Pancreas (tissue), 10 donors: ENCODE data around the gene IL1RAPL2. TPM values are rescaled to one million over a fixed set of nuclear protein-coding genes. Genes with fewer than 3 reads are reported as not detected.

Experiments
- ATAC-seq, 4 donors: fragments of 200-7000 bp; cut with Tn5 transposase; one replicate each; pipeline versions ENCODE4 v1.8.0 to v1.9.1; 2020; ENCODE audit warnings: mild to moderate bottlenecking in 4 of 4, moderate library complexity in 4 of 4
- DNase-seq, 6 donors: peaks; one replicate each; pipeline ENCODE4 v3.0.0-alpha.2; 2020
- FAIRE-seq: peaks from 2 replicates; lab custom pipeline; 2012; peaks lifted over from hg19 to GRCh38; lab: Jason Lieb, UNC
- H3K27ac ChIP-seq, 4 donors: fragments of 200-600 bp; sonication (generic); 1 replicate in 3 of 4; 2 replicates in 1 of 4; pipeline versions ENCODE4 v1.5.0 to v1.8.0; 2020
- H3K27me3 ChIP-seq, 4 donors: fragments of 200-600 bp; one replicate each; pipeline ENCODE4 v1.8.0; 2021
- H3K36me3 ChIP-seq, 3 donors: fragments of 200-600 bp; sonication (generic) in 1 of 3; one replicate each; pipeline versions ENCODE4 v1.5.0 to v1.8.0; 2020 to 2021
- H3K4me1 ChIP-seq, 3 donors: fragments of 200-600 bp; one replicate each; pipeline ENCODE4 v1.8.0; 2021
- H3K4me3 ChIP-seq, 4 donors: fragments of 200-600 bp; sonication (generic) in 2 of 4; one replicate each; pipeline versions ENCODE4 v1.5.0 to v1.8.0; 2020 to 2021
- H3K9me3 ChIP-seq, 4 donors: fragments of 200-600 bp; one replicate each; pipeline ENCODE4 v1.8.0; 2021
- WGBS, 2 donors: extraction: QIAGEN DNeasy Blood & Tissue Kit; methylation state at CpG; one replicate each; pipeline ENCODE4 v1.1.7; 2013; 5-methylcytosine and 5-hydroxymethylcytosine counted together
- intact Hi-C, 3 donors: fragments of 100-400 bp; cut with DNase I; formaldehyde crosslinking; loops; one replicate each; pipeline versions ENCODE4 v1.11.1 to v1.14.2; 2022
- polyA plus RNA-seq, 2 donors: library from polyadenylated mRNA; stranded (reverse); fragments of 200-250 nt; gene quantifications; one replicate each; pipeline ENCODE4 v1.2.3, GENCODE V29; 2013
- total RNA-seq, 6 donors: library from RNA; stranded (reverse); fragmentation: NEBNext Ultra II Directional in 4 of 6; extraction: Animal tissue kit (Norgen Biotek cat#: 25700) in 4 of 6; gene quantifications; one replicate each; pipeline versions ENCODE4 v1.2.1 to v1.2.4, GENCODE V29; 2021 to 2023
- TF ChIP-seq, protein P1 (sequence below), 4 donors: fragments of 200-600 bp; sonication (generic) in 3 of 4; IDR thresholded peaks; one replicate each; pipeline versions ENCODE4 v1.5.0 to v1.8.0; 2021; ENCODE audit warnings: antibody characterized with exemption in 4 of 4
- donor health status: healthy with polysubstance abuse.
- donor health status: DM: no; HTN: no; CAD: no; lungs with moderate emphysema.
- donor health status: DM: no; HTN: no; CAD: no.
- donor health status: control.
- donor health status: control.
- donor health status: Bipolar disorder and iron deficiency.
- donor health status: DM: yes; HTN: yes; CAD: no.
- donor health status: DM: no; HTN: no; CAD: no.
- donor health status: DM: no; HTN: no; CAD: no.
- donor health status: DM: yes; HTN: yes; CAD: no.

The IL1RAPL2 gene
- total and polyA plus RNA-seq, 8 donors = 0.09 TPM; not detected in 7

DNA sequence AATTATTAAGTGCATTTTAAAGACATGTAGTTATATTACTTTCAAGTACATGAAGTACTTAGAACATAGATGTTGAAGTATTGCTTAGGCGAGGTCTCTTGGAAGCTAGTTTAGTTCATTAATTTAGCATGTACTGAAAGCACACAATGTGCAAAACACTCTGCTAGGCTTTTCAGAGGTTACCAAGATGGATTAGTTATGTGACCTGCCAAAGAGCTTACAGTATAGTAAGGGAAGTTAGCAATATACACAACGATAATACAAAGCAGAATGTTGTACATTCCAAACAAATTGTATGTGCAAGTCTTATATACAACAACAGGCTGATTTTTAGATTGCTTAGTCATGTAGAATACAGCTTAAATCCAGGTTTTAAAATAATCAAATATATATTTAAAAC lies 1137.9 kb downstream of the IL1RAPL2 start:
- peaks cover 0 to 14% (median 2%) of the 10 kb centered on the region in 4 donors for H3K27me3 ChIP-seq
- no peaks in the 10 kb centered on the region for H3K9me3 ChIP-seq
- no peak for DNase-seq
- H3K36me3 ChIP-seq = no peaks in the 10 kb centered on the region
- H3K27ac ChIP-seq = no peak overlapping the region
- no peaks in the 10 kb centered on the region for H3K4me1 ChIP-seq
- FAIRE-seq = no peak
- no peak for ATAC-seq
- intact Hi-C loops = no loop called here
- TF ChIP-seq, protein P1, sequence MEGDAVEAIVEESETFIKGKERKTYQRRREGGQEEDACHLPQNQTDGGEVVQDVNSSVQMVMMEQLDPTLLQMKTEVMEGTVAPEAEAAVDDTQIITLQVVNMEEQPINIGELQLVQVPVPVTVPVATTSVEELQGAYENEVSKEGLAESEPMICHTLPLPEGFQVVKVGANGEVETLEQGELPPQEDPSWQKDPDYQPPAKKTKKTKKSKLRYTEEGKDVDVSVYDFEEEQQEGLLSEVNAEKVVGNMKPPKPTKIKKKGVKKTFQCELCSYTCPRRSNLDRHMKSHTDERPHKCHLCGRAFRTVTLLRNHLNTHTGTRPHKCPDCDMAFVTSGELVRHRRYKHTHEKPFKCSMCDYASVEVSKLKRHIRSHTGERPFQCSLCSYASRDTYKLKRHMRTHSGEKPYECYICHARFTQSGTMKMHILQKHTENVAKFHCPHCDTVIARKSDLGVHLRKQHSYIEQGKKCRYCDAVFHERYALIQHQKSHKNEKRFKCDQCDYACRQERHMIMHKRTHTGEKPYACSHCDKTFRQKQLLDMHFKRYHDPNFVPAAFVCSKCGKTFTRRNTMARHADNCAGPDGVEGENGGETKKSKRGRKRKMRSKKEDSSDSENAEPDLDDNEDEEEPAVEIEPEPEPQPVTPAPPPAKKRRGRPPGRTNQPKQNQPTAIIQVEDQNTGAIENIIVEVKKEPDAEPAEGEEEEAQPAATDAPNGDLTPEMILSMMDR (IDR thresholded peaks at IDR 0.05) = no peak
- no peak overlapping the region for H3K4me3 ChIP-seq
- 39 to 43% methylated on average over 2 of the region's 2 CpGs for WGBS, 2 donors

DNA sequence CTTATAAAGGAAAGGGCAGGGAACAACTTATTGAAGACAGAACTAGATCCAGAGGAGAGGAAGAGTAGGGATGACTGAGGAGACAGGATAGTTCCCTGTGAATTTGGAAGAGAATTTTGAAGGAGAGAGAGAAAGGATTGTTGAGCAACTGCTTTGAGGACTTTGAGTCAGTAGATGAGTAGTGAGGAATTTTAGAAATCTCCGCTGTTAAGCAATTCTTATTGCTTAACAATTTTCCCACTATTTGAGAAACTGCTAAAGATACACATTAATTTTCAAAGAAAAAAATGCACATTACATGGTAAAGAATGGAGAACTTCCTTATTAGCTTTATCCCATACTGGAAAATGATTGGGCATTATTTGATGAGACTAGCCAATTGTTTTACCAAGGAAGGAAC lies 1140.0 kb downstream of the IL1RAPL2 start:
- no peaks in the 10 kb centered on the region for H3K4me1 ChIP-seq
- FAIRE-seq (no peak), DNase-seq (no peak), ATAC-seq (no peak)
- TF ChIP-seq, protein P1 (IDR thresholded peaks at IDR 0.05) = no peak
- H3K27me3 ChIP-seq = peaks cover 0 to 10% (median 2%) of the 10 kb centered on the region in 4 donors
- H3K36me3 ChIP-seq = no peaks in the 10 kb centered on the region
- 82 to 96% methylated on average over 1 of the region's 1 CpG for WGBS, 2 donors
- H3K4me3 ChIP-seq = no peak overlapping the region
- H3K9me3 ChIP-seq = no peaks in the 10 kb centered on the region
- intact Hi-C loops = no loop called here
- no peak overlapping the region for H3K27ac ChIP-seq

DNA sequence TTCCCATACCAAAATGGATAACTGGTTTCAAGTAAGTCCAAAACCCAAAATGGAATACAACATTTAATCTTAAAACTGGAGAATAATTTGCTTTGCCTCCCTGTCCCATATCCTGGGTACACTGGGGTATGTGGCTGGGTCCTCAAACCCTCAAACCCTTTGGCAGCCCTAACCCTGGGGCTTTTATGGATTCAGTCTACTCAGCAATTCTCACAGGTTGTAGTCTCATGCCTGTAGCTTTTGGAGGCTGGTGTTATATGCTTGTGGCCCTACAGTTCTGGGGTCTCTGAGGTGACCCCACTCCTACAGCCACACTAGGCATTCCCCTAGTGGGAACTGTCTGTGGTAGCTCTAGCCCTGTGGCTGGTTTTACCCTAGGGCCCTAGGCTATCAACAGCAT lies 1145.8 kb downstream of the IL1RAPL2 start:
- intact Hi-C loops = no loop called here
- H3K27me3 ChIP-seq = peaks cover 0 to 16% (median 0%) of the 10 kb centered on the region in 4 donors
- H3K4me3 ChIP-seq = no peak overlapping the region
- no peak overlapping the region for H3K27ac ChIP-seq
- no peaks in the 10 kb centered on the region for H3K9me3 ChIP-seq
- TF ChIP-seq, protein P1 (IDR thresholded peaks at IDR 0.05) = no peak
- DNase-seq = no peak
- H3K36me3 ChIP-seq = no peaks in the 10 kb centered on the region
- ATAC-seq = no peak
- no peaks in the 10 kb centered on the region for H3K4me1 ChIP-seq
- FAIRE-seq = no peak

DNA sequence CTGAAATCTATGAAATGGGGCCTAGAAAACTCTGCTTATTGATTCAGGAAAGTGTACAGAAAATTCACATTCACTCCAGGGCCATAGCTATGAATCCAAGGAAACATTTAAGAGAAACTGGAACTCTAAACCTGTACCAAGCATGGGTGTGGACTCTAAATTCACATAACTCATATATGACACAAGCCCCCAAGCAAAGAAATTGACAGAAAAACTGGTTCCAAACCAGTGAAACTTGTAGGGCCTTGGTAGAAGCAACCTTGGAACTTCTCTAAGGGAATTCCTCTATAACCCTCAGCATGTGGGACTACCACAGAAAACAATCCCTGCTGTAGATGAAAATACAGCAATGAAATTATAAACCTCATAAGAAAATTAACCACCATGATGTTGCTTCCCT lies 1149.7 kb downstream of the IL1RAPL2 start:
- no peaks in the 10 kb centered on the region for H3K4me1 ChIP-seq
- H3K36me3 ChIP-seq = no peaks in the 10 kb centered on the region
- intact Hi-C loops = no loop called here
- peaks cover 0 to 6% (median 0%) of the 10 kb centered on the region in 4 donors for H3K27me3 ChIP-seq
- no peaks in the 10 kb centered on the region for H3K9me3 ChIP-seq
- FAIRE-seq (no peak), DNase-seq (no peak), ATAC-seq (no peak)
- TF ChIP-seq, protein P1 (IDR thresholded peaks at IDR 0.05) = no peak
- H3K4me3 ChIP-seq = no peak overlapping the region
- H3K27ac ChIP-seq = no peak overlapping the region

DNA sequence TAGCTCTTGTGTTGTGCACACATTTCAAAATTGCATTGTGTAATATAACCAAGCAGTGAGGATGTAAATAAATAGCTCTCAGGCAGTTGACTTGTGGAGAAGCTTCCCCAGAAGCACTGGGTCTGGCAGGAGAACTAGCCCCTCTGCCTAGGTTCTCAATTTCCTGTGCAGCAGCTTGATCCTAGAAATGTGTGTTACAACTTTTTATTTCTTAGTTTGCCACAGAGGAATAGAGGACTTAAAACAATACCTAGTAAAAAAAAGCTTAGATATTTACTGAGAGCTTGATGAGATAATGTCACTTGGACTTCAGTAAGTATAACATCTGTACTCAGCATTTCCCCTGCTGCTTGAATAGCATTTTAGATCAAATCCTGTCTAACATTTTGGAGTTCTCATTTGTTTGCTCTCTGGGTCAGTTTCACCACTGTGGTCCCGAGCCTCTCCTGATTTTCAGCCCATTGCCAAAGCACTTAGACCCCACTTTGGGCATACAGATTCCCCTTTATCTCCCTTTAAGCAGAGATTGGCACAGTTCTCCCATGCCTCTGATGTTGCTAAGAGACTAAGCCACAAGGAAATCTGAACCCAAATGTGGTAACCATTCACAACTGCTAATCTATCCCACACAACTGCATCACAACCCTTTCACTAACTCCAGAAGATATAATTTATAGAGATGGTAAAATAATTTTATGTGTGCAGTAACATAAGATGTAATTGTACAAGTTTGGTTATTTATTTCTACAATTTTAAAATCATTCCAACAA lies 1158.2 kb downstream of the IL1RAPL2 start:
- Histone ChIP-seq H3K4me1 (no peaks in the 10 kb centered on the region), H3K27me3 (peaks cover 0 to 22% (median 3%) of the 10 kb centered on the region in 4 donors), H3K4me3 (no peak overlapping the region), H3K36me3 (no peaks in the 10 kb centered on the region), H3K9me3 (no peaks in the 10 kb centered on the region), H3K27ac (no peak overlapping the region)
- no peak for ATAC-seq
- FAIRE-seq = no peak
- WGBS, 2 donors = 9 to 33% methylated on average over 1 of the region's 1 CpG
- TF ChIP-seq, protein P1 (IDR thresholded peaks at IDR 0.05) = no peak
- no peak for DNase-seq
- intact Hi-C loops = no loop called here
